Stimulated activated CD4-positive, alpha-beta T cell treated with anti-CD3 and anti-CD28 coated beads, Interleukin-4, amount 100 ng/mL, for 24 hours (primary cell): Measurements from ENCODE around the gene HPS6.
"Not testable (repeated sequence)": the region's sequence is repeated elsewhere in the genome, so short reads cannot be mapped to it uniquely, and the experiment has no call there.

Source experiments
- DNase-seq: peaks from one replicate; pipeline ENCODE4 v3.0.0-alpha.2; 2020

The HPS6 gene

DNA sequence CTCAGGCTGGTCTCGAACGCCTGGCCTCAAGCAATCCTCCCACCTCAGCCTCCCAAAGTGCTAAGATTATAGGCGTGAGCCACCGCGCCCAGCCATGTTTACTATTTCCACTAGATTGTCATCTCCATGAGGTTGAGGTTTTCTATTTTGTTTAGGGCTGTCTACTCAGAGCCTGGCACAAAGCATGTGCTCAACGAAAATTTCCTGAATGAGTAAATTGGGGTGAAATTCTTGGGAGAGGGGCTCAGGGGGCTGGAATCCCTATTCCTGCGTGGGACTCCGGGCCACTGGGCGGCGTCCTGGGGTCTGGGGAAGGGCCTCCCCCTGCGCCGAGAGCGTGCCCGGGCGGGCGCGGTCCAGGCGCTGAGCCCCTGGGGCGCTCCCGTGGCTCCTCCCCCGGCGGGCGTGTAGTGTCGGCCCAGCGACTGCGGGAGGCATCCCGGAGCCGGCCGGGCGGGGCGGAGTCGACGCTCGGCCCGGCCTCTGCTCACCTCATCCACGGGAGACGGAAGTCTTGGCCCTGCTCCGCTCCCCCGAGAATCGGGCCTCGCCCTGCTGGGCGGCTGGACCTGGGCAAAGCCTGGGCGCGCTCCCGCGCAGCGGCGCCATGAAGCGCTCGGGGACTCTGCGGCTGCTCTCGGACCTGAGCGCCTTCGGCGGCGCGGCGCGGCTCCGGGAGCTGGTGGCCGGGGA is at the start of gene HPS6:
TSS of gene HPS6 (plus strand) at position 482 of the 693 bp plus-strand sequence. CDS start at position 608, 126 bp downstream.
- DNase-seq = peak; percentile 91

DNA sequence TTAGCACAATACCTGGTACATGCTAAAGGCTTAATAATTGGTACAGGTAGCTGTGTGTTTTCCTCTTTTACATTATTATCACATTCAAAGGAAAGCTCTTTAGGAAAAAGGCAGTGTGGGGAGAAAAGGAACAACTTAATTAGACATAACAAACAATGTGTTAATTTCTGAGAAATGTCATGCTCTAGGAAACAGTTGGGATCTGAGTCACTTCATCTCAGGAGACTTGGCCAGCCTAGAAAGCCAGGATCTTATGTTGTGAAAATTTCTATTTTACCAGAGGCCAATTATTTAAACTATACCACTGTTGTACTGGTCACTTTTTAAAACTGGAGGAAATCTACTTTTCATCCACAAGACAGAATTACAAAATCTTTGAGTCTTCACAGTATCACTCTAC is 48.7 kb upstream of the HPS6 start:
- no peak for DNase-seq

DNA sequence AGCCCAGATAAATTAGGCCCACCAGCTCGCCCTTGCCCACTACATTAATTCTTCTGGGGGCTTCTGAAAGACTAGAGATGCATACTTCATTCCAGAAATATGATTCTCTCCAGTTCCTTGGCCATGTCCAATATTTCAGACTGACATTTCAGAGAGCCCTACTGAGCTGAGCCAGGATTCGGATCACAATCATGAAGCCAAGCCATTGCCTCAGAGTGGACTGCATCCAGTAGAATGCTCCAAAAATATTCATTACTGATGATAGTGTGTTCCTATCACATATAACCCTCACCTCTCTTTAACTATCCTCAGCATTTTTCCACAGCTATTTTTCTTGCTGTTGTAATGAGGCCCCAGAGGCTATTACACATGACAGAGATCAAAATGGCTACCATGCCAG is 47.9 kb upstream of the HPS6 start:
- DNase-seq = no peak

DNA sequence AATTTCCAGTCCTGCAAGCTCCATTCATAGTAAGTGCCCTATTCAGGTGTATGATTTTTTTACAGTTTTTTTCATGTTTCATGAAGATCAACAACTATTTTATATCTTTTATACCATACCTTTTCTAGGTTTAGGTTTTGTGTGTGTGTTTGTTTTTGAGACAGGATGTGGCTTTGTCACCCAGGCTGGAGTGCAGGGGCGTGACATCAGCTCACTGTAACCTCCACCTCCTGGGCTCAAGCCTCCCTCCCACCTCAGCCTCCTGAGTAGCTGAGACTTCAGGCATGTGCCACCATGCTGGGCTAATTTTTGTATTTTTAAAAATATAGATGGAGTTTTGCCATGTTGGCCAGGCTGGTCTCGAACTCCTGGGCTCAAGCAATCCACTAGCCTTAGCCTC is 44.2 kb upstream of the HPS6 start:
- DNase-seq = no peak

DNA sequence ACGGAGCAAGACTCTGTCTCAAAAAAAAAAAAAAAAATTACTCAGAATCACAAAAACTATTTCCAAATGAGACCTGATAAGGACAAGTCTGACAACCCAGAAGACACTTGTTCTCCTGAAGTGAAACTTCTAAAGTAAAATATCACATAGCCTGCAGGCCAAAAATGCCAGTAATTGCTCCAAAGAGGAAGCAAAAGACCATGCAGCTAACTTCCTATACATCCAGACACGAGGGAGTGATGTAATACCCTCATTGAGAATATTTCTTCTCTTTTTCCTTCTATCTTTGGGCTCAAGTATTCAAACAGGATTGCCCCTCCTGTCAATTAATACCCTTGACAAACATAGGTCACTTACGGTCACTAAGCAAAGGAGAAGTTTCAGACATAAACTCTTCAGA is 40.4 kb upstream of the HPS6 start:
- no peak for DNase-seq

DNA sequence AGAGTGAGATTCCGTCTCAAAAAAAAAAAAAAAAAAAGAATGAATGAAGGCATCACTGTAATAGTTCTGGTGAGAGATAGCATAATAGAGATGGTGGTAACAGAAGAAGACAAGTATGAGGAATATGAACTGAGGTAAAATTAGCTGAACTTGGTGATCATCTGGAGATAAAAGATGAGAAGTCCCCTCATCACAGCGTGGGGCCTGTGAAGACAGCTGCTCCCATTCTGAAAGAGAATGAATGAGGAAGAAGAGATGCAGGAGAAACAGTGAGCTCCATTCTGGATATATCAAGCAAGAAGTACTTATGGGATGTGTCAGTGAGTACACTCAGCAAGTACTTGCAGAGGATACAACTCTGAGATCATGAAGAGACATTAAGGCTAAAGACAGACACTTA is 37.9 kb upstream of the HPS6 start:
- DNase-seq = no peak

DNA sequence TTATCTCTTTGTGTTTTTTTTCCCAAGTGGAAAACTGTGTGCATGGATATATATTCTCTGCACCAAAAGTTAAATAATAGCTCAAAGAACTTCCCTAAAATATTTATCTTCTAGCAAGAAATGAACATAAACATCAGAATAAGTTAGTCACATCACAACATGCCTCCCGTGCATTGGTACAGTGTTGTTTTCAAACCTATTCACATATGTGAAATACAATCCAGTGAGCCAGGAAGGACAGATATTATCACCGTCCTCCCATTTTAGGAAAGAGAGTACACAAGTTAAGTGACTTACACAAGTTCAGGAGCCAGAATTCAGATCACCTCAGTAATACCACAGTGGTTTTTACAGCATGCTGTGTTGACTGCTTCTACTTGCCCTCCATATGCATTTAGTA is 31.4 kb upstream of the HPS6 start:
- no peak for DNase-seq

DNA sequence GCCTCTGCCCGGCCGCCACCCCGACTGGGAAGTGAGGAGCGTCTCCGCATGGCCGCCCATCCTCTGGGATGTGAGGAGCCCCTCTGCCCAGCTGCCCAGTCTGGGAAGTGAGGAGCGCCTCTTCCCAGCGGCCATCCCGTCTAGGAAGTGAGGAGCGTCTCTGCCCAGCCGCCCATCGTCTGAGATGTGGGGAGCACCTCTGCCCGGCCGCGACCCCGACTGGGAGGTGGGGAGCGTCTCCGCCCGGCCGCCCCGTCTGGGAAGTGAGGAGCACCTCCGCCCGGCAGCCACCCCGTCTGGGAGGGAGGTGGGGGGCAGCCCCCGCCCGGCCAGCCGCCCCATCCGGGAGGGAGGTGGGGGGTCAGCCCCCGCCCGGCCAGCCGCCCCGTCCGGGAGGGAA is 29.3 kb upstream of the HPS6 start:
- not testable (repeated sequence) for DNase-seq

DNA sequence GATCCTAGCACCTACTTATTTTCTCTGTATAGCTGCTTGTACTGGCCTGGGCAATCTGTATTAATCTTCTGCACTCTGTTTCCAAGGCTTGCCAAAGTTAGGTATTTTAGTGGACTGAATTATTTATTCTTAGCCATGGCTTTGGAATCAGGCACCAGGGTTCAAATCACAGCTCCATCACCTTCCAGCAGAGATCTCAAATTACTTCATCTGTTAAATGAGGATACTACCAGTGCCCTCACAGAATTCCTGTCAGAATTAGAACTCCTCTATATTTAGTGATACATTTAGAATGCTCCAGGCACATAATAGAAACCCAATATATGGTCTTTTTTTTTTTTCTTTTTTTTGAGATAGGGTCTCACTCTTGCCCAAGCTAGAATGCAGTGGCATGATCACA is 26.7 kb upstream of the HPS6 start:
- DNase-seq = no peak

DNA sequence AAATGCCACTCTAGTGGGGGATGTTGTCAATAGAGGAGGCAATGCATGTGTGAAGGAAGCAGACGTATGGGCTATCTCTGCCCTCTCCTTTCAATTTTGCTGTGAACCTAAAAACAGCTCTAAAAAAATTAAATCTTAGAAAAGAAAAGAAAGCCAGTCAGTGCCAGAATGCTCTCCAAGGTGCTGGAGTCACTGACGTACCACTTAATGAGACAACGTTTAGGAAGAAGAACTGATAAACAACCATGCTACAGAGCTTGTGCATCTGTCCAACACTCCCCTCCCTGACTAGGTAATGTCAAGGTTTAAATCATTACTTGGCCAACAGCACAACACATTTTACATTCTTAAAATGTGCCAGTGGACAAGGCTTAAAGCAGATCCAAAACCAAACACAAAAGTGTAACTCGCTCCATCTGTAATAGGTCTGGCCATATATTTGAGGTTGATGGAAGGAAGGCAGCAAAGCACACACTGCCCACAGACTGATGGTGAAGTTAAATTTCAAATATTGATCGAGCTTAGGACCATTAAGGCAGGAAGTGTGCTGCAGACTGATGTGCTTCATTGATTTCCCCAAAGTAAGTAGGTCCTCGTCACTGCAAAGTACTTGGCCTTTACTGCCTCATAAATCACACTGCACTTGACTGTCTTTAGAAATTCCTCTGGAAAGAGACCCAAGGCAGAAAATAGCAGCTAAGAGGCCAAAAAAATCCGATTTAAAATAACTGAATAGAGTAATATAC is 24.7 kb upstream of the HPS6 start:
- DNase-seq = no peak

DNA sequence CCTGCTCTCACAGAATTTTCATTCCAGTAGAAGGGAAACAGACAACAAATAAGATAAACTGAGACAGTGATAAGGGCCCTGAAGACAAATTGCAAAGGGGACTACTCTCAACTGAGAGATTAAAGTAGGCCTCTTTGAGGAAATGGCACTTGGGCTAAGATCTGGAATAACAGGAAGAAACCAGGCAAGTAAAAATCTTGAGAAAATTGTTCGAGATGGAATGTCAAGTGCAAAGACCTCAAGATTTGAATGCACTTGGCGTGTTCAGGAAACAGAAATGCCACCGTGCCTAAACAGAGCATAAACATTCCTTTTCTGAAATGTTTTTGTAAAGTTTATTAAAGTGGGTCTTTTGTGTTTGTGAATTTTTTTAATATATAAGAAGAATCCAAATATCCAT is 19.9 kb upstream of the HPS6 start:
- DNase-seq = no peak

DNA sequence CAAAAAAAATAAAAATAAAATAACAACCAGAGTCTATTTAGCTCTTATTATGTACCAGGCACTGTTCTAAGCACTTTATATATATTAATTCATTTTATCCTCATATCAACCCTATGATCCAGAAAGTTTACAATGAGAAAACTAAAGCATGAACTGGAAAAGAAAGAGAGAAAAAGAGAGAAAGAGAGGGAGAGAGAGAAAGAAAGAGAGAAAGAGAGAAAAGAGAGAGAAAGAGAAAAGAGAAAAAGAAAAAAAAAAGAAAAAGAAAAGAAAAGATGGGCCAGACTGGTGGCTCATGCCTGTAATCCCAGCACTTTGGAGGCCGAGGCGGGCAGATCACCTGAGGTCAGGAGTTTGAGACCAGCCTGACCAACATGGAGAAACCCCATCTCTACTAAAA is 19.1 kb upstream of the HPS6 start:
- no peak for DNase-seq

DNA sequence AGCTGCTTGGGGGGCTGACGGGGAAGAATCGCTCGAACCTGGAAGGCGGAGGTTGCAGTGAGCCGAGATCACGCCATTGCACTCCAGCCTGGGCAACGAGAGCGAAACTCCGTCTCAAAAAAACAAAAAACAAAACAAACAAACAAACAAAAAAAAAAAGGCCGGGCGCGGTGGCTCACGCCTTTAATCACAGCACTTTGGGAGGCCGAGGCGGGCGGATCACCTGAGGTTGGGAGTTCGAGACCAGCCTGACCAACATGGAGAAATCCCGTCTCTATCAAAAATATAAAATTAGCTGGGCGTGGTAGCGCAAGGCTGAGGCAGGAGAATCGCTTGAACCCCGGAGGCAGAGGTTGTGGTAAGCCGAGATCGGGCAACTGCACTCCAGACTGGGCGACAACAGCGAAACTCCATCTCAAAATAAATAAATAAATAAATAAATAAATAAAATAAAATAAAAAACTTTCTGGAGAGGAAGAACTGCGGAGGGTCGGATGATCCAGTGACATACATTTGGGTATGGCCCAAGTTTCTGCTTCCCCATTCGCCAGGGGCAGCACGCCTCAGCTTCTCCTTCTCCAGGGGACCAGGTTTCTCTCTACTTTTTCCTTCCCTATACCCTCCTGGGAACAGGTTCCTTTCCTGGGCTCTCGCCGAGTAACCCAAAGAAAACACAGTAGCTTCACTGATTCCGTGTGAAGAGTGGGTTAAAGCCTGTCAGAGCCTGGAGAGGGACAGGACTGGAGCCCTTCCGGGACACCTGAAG is 10.1 kb upstream of the HPS6 start:
- not testable (repeated sequence) for DNase-seq

DNA sequence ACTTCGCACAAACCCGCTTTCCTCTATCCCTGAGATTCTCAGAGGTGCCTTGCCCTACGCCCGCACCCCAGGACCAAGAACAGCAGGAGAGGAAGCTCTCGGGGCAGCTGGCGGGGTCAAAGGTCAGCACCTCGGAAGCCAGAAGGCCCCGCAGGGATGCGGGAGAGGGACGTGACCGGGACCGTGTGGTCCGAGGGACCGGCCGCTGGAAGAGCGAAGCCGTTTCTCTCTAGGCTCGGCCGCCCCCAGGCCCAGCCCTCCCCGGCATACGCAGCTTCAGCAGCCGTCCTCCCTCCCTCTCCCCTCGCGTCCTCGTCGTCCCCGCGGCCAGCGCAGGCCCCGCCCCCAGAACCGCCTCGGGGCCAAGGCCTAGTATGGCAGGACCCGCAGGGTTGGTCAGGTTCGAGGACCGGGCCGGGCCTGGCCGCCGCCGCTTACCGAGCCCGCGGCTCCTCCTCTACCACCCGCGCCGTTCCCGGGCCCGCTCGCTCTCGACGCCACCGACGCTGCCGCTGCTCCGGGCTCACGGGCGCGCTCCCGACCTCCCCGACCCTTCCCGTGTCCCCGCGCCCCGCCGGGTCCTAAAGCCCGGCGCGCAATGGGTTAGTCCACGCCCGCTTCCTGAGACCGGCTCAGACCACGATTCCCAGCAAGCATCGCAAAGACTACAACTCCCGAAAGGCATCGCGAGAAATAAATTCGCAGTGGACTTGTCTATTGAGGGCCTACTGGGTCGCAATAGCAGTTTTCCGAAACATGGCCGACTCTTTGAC is 9.3 kb upstream of the HPS6 start, which contains the start of gene ARMH3:
TSS of gene ARMH3 (minus strand) at position 527 of the 773 bp plus-strand sequence. CDS start 16,059 bp downstream, outside the sequence.
- peak; percentile 91 for DNase-seq

DNA sequence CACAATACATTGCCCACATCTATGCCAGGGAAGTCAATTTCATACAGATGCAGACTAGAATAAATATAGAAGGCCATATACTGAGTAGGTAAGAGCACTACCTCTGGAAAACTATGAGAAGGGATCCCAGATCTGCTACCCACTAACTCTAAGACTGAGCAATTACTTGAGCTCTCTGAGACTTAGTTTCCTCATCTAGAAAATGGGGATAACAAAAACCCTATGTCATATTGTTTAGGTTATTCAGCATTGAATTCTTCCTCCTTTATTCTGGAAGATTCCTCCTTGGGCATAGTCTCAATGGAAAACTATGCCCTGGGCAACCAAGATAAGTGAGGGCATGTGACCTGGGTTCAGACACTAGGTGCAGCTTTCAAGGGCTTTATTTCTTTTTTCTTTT is 5.2 kb upstream of the HPS6 start:
- DNase-seq = no peak

DNA sequence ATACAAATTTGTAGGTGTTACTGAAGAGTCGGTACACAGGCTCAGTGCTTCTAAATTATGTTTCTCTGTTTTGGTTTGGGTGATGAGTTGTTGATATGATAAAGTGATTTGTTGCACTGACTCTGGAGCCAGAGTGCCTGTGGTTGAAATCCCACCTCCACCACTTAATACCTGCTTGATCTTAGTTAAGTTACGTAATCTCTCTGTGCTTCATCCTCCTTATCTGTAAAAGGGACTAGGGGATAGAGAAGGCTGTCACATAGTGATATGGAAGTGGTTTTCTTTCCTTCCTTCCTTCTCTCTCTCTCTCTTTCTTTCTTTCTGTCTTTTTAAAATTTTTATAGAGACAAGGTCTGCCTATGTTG is 664 bp upstream of the HPS6 start:
- DNase-seq = no peak

DNA sequence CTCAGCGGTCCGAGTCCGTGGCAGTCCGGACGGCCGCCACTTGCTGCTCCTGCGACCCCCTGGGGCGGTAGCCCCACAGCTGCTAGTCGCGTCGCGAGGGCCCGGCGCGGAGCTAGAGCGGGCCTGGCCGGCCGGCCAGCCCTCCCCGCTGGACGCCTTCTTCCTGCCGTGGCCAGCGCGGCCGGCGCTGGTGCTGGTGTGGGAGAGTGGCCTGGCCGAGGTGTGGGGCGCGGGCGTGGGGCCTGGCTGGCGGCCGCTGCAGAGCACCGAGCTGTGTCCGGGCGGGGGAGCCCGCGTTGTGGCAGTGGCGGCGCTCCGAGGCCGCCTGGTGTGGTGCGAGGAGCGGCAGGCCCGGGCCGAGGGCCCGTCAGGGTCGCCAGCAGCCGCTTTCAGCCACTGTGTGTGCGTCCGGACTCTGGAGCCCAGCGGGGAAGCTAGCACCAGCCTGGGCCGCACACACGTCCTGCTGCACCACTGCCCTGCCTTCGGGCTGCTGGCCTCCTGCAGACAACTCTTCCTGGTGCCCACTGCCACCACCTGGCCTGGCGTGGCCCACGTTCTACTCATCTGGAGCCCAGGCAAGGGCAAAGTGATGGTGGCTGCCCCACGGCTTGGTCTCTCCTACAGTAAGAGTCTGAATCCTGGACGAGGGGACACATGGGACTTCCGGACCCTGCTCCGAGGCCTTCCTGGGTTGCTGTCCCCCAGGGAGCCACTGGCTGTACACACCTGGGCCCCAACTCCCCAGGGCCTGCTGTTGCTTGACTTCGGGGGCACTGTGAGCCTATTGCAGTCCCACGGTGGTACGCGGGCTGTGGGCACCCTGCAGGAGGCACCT is 631 bp downstream of the HPS6 start:
- DNase-seq = no peak

DNA sequence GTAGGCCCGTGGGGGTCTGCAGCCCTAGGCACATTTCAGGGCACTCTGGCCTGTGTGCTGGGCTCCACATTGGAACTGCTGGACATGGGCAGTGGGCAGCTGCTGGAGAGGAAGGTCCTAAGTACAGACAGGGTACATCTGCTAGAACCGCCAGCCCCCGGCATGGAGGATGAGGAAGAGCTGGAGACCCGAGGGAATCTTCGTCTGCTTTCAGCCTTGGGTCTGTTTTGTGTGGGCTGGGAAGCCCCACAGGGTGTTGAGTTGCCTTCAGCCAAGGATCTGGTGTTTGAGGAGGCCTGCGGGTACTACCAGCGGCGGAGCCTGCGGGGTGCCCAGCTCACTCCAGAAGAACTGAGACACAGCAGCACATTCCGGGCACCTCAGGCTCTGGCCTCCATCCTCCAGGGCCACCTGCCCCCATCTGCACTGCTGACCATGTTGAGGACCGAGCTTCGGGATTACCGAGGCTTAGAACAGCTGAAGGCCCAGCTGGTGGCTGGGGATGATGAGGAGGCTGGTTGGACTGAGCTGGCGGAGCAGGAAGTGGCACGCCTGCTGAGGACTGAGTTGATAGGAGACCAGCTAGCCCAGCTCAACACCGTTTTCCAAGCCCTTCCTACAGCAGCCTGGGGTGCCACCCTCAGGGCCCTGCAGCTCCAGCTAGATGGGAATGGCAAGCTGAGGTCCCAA is 1.4 kb downstream of the HPS6 start:
- no peak for DNase-seq

DNA sequence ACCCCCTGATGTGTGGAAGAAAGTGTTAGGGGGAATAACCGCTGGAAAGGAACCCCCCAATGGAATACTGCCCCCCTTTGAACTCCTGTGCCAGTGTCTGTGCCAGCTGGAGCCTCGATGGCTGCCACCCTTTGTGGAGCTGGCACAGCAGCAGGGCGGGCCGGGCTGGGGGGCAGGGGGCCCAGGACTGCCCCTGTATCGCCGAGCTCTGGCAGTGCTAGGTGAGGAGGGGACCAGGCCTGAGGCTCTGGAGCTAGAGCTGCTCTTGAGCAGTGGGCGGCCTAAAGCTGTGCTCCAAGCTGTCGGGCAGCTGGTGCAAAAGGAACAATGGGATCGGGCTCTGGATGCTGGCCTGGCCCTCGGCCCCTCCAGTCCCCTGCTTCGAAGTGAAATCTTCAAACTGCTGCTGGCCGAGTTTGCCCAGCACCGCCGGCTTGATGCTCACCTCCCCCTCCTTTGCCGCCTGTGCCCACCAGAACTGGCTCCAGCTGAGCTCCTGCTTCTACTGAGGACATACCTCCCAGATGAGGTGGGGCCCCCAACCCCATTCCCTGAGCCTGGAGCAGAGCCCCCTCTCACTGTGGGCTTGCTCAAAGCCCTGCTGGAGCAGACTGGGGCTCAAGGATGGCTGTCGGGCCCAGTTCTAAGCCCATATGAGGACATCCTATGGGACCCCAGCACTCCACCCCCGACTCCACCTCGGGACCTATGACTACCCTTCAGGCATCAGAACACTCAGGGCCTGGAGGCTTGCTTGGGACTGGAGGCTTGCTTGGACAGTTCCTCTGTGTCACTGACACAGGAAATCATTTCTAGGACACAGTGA is 2.2 kb downstream of the HPS6 start:
- no peak for DNase-seq

DNA sequence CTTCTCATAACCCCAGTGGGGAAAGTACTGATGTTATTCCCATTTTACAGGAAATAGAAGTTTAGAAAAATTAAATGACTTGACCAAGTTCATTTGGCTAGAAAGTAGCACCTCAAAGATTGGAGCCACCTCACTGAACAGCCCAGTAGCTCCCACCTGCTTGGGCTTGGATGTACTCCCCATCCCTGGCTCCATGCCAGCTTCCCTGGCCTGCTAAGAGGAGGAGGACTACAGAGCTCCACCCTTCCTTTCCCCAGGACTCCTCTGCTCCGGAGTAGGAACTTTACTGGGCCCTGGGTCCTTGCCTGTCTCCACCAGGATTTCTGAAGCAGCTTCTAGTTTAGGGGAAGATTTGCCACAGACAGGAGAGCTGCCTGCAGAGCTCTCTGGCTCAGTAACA is 3.1 kb downstream of the HPS6 start:
- DNase-seq = no peak

DNA sequence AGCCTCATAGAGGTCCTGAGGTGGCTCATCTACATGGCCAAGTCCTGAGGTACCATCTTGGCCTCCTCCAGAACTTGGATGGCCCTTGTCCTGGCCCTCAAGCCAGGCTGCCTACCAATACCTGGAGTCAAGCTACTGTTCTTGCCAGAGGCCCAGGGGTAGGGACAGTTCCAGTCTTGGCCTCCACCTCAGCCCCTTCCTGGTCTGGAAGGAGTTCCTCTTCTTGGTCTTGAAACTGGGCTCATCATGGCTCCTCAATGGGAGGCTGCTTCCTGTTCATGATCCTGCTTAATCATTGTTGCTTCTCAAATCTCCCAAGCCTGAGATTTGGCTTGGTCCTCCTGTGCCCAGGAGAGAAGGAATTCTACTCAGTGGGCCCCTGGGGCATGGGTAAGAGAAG is 3.9 kb downstream of the HPS6 start:
- no peak for DNase-seq
